ENCODE measurements around the gene TNF.
A peak's percentile ranks its signal among the peaks of the same experiment; 100 is the strongest.

The TNF gene

DNA sequence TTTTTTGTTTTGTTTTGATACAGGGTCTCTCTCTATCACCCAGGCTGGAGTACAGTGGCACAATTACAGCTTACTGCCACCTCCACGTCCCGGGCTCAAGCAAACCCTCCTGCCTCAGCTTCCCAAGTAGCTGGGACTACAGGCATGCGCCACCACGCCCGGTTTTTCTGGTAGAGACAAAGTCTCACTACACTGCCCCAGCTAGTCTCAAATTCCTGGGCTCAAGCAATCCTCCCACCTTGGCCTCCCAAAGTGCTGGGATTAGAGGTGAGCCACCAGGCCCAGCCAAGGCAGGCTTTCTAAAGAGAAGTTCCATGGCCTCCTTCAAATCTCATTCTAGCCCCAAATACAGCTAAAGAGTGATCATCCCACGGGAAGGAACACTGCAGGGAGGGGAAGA is 41.4 kb upstream of the TNF start:
- H3K4me3 ChIP-seq (ENCODE audit: low read depth, low read length): no peak overlapping the region
- peaks cover 4% of the 10 kb centered on the region for H3K4me1 ChIP-seq (ENCODE audit: control insufficient read depth, insufficient read depth, low read length)
- H3K9me3 ChIP-seq (ENCODE audit: control insufficient read depth, insufficient read depth, low read length): no peaks in the 10 kb centered on the region
- H3K9ac ChIP-seq (ENCODE audit: low read depth, low read length): no peak overlapping the region
- H3K36me3 ChIP-seq (ENCODE audit: control insufficient read depth, insufficient read depth, low read length): peaks cover 69% of the 10 kb centered on the region
- no peaks in the 10 kb centered on the region for H3K27me3 ChIP-seq (ENCODE audit: control insufficient read depth, insufficient read depth, low read length)

- Histone ChIP-seq H3K9ac (ENCODE audit: low read depth, low read length) (no peak overlapping the region), H3K9me3 (ENCODE audit: control insufficient read depth, insufficient read depth, low read length) (no peaks in the 10 kb centered on the region), H3K27me3 (ENCODE audit: control insufficient read depth, insufficient read depth, low read length) (no peaks in the 10 kb centered on the region), H3K4me3 (ENCODE audit: low read depth, low read length) (no peak overlapping the region), H3K4me1 (ENCODE audit: control insufficient read depth, insufficient read depth, low read length) (peaks cover 8% of the 10 kb centered on the region), H3K36me3 (ENCODE audit: control insufficient read depth, insufficient read depth, low read length) (peaks cover 75% of the 10 kb centered on the region)
Measured at GRCh38 chr6:31534521-31535040, 40.8 kb upstream of the TNF start.

- Histone ChIP-seq H3K4me1 (ENCODE audit: control insufficient read depth, insufficient read depth, low read length) (peaks cover 10% of the 10 kb centered on the region), H3K36me3 (ENCODE audit: control insufficient read depth, insufficient read depth, low read length) (peaks cover 74% of the 10 kb centered on the region), H3K4me3 (ENCODE audit: low read depth, low read length) (no peak overlapping the region), H3K27me3 (ENCODE audit: control insufficient read depth, insufficient read depth, low read length) (no peaks in the 10 kb centered on the region), H3K9me3 (ENCODE audit: control insufficient read depth, insufficient read depth, low read length) (no peaks in the 10 kb centered on the region), H3K9ac (ENCODE audit: low read depth, low read length) (no peak overlapping the region)
Measured at GRCh38 chr6:31535538-31536324, 39.6 kb upstream of the TNF start.

- Histone ChIP-seq H3K27me3 (ENCODE audit: control insufficient read depth, insufficient read depth, low read length) (no peaks in the 10 kb centered on the region), H3K36me3 (ENCODE audit: control insufficient read depth, insufficient read depth, low read length) (peaks cover 60% of the 10 kb centered on the region), H3K9me3 (ENCODE audit: control insufficient read depth, insufficient read depth, low read length) (no peaks in the 10 kb centered on the region), H3K4me1 (ENCODE audit: control insufficient read depth, insufficient read depth, low read length) (peaks cover 10% of the 10 kb centered on the region), H3K9ac (ENCODE audit: low read depth, low read length) (no peak overlapping the region), H3K4me3 (ENCODE audit: low read depth, low read length) (no peak overlapping the region)
Measured at GRCh38 chr6:31538805-31539400, 36.5 kb upstream of the TNF start.

DNA sequence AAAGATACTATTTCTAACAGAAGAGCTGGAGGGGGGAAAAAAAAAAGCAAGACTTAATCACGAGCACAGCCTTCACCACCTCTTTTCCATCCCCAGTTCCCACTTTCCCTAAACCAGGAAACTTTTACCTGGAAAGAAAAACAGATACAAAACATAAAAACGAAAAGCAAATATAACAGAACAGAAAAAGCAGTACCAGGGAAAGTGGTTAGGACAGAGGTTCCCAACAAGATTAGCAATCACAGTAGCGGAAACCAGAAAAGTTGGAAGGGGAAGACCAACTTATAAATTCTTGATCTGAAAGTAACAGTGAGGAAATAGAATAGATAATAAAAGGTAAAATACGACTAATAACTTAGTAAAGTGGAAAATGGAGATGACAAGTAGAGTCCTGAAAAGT is 34.7 kb upstream of the TNF start:
- H3K36me3 ChIP-seq (ENCODE audit: control insufficient read depth, insufficient read depth, low read length): peaks cover 42% of the 10 kb centered on the region
- peaks cover 10% of the 10 kb centered on the region for H3K4me1 ChIP-seq (ENCODE audit: control insufficient read depth, insufficient read depth, low read length)
- H3K9me3 ChIP-seq (ENCODE audit: control insufficient read depth, insufficient read depth, low read length): no peaks in the 10 kb centered on the region
- peak overlapping the region; percentile 100 for H3K9ac ChIP-seq (ENCODE audit: low read depth, low read length)
- H3K27me3 ChIP-seq (ENCODE audit: control insufficient read depth, insufficient read depth, low read length): no peaks in the 10 kb centered on the region
- peak overlapping the region; percentile 93 for H3K4me3 ChIP-seq (ENCODE audit: low read depth, low read length)

GRCh38 chr6:31541059-31541657 is 34.2 kb upstream of the TNF start:
- Histone ChIP-seq H3K9me3 (ENCODE audit: control insufficient read depth, insufficient read depth, low read length) (no peaks in the 10 kb centered on the region), H3K27me3 (ENCODE audit: control insufficient read depth, insufficient read depth, low read length) (no peaks in the 10 kb centered on the region), H3K4me3 (ENCODE audit: low read depth, low read length) (peak overlapping the region; percentile 93), H3K9ac (ENCODE audit: low read depth, low read length) (peak overlapping the region; percentile 100), H3K36me3 (ENCODE audit: control insufficient read depth, insufficient read depth, low read length) (peaks cover 37% of the 10 kb centered on the region), H3K4me1 (ENCODE audit: control insufficient read depth, insufficient read depth, low read length) (peaks cover 10% of the 10 kb centered on the region)

- Histone ChIP-seq H3K4me3 (ENCODE audit: low read depth, low read length) (peak within 1 kb of the TSS; percentile 93), H3K27me3 (ENCODE audit: control insufficient read depth, insufficient read depth, low read length) (no peaks in the 10 kb centered on the region), H3K9me3 (ENCODE audit: control insufficient read depth, insufficient read depth, low read length) (no peaks in the 10 kb centered on the region), H3K4me1 (ENCODE audit: control insufficient read depth, insufficient read depth, low read length) (peaks cover 10% of the 10 kb centered on the region), H3K36me3 (ENCODE audit: control insufficient read depth, insufficient read depth, low read length) (peaks cover 30% of the 10 kb centered on the region), H3K9ac (ENCODE audit: low read depth, low read length) (peak within 1 kb of the TSS; percentile 100)
Measured at GRCh38 chr6:31541658-31542521, 33.5 kb upstream of the TNF start, which contains the start of gene DDX39B. Gene DDX39B, minus strand, starts transcription at chr6:31542003. Its CDS starts 1,471 bp downstream, at chr6:31540532.

- peaks cover 10% of the 10 kb centered on the region for H3K4me1 ChIP-seq (ENCODE audit: control insufficient read depth, insufficient read depth, low read length)
- no peaks in the 10 kb centered on the region for H3K27me3 ChIP-seq (ENCODE audit: control insufficient read depth, insufficient read depth, low read length)
- no peaks in the 10 kb centered on the region for H3K9me3 ChIP-seq (ENCODE audit: control insufficient read depth, insufficient read depth, low read length)
- H3K36me3 ChIP-seq (ENCODE audit: control insufficient read depth, insufficient read depth, low read length): peaks cover 17% of the 10 kb centered on the region
- no peak overlapping the region for H3K9ac ChIP-seq (ENCODE audit: low read depth, low read length)
- no peak overlapping the region for H3K4me3 ChIP-seq (ENCODE audit: low read depth, low read length)
Measured at GRCh38 chr6:31543639-31544038, 31.7 kb upstream of the TNF start.

DNA sequence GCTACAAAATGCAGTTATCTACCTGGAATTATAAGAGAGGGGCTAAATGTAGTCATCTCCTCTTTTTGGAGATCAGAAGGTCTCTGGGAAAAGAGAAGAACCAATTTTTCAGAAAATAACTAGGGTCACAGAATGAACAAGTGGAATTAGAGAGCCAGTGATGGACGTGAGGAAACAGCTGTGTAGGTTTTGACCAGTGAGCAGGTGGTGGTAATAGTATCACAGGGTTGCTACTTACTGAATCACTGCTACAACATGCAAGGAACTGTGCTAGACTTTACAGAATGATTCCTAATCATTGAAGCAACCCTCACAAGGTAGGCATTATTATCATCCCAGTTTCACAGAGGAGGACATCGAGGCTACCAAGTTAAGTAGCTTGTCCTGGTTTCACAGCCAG is 30.7 kb upstream of the TNF start:
- Histone ChIP-seq H3K4me3 (ENCODE audit: low read depth, low read length) (no peak overlapping the region), H3K9me3 (ENCODE audit: control insufficient read depth, insufficient read depth, low read length) (no peaks in the 10 kb centered on the region), H3K4me1 (ENCODE audit: control insufficient read depth, insufficient read depth, low read length) (peaks cover 5% of the 10 kb centered on the region), H3K9ac (ENCODE audit: low read depth, low read length) (no peak overlapping the region), H3K27me3 (ENCODE audit: control insufficient read depth, insufficient read depth, low read length) (no peaks in the 10 kb centered on the region), H3K36me3 (ENCODE audit: control insufficient read depth, insufficient read depth, low read length) (peaks cover 10% of the 10 kb centered on the region)

DNA sequence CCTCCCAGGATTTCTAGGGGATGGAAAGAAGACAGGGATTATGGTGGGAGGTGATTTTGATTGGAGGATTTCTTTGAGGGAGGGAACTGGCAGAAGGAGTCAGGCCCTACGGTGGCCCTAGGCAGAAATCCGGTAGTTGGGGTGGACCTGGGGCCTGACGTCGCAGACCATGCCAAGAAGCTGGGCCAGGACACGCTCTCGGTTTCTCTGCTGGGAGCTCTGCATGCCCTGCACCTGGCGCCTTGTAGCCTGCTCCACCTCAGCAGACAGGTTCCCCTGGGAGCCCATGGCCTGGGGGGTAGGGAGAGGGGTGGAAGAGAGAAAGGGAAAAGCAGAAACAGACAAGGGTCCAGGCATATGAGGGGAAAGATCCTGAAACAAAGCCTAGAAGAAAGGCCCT is 30.1 kb upstream of the TNF start:
- Histone ChIP-seq H3K9me3 (ENCODE audit: control insufficient read depth, insufficient read depth, low read length) (no peaks in the 10 kb centered on the region), H3K4me1 (ENCODE audit: control insufficient read depth, insufficient read depth, low read length) (peaks cover under 1% of the 10 kb centered on the region), H3K9ac (ENCODE audit: low read depth, low read length) (no peak overlapping the region), H3K36me3 (ENCODE audit: control insufficient read depth, insufficient read depth, low read length) (peaks cover 4% of the 10 kb centered on the region), H3K27me3 (ENCODE audit: control insufficient read depth, insufficient read depth, low read length) (no peaks in the 10 kb centered on the region), H3K4me3 (ENCODE audit: low read depth, low read length) (no peak overlapping the region)

DNA sequence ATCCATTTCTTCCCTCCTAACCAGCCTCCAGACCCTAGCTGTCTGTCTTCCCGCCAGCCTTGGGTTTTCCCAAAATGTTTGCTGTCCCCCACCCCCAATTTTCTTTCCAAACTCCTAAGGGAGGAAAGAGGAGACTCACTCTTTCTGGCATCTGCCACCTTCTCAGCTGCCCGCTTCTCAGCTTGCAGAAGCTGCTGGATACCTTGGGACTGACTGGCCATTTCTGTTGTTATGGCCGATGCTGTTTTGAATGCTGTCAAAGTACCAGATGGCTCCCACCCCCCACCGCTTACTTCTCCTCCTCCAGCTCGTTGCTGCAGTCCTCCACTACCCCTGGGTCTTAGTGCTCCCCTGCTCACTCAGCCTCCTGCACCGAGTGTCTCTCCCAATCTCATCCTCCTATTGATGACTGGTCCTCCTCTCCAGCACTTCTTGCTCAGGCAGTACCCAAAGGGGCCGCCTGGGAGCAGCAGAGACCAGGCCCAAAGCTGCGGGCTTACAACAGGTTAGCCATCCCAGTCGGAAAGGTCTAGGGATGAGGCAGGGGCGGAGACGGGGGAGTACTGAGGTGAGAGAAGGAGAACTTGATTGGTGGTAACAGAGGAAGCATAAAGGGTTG is 28.9 kb upstream of the TNF start, which contains the start of gene ATP6V1G2:
ATP6V1G2 (minus strand) TSS at position 270 of the 619 bp plus-strand sequence; CDS start at position 221, 49 bp downstream.
- Histone ChIP-seq H3K27me3 (ENCODE audit: control insufficient read depth, insufficient read depth, low read length) (no peaks in the 10 kb centered on the region), H3K4me1 (ENCODE audit: control insufficient read depth, insufficient read depth, low read length) (no peaks in the 10 kb centered on the region), H3K9me3 (ENCODE audit: control insufficient read depth, insufficient read depth, low read length) (no peaks in the 10 kb centered on the region), H3K9ac (ENCODE audit: low read depth, low read length) (no peak within 1 kb of the TSS), H3K4me3 (ENCODE audit: low read depth, low read length) (peak within 1 kb of the TSS; percentile 76), H3K36me3 (ENCODE audit: control insufficient read depth, insufficient read depth, low read length) (peaks cover 7% of the 10 kb centered on the region)
